Lower leg skin (tissue), 3 donors: ENCODE results near the gene ABCA4.

Experiments
- POLR2A ChIP-seq, 2 donors: fragments of 450-650 bp; IDR thresholded peaks; one replicate each; pipeline ENCODE4 v1.6.1; 2016 to 2017; ENCODE audit warnings: antibody characterized with exemption in 2 of 2, mild to moderate bottlenecking in 1 of 2, moderate library complexity in 1 of 2
- TF ChIP-seq, protein P1 (sequence below), 3 donors: fragments of 450-650 bp; IDR thresholded peaks; one replicate each; pipeline ENCODE4 v1.5.1; 2016; ENCODE audit warnings: antibody characterized with exemption in 3 of 3, mild to moderate bottlenecking in 3 of 3, moderate library complexity in 2 of 3

DNA sequence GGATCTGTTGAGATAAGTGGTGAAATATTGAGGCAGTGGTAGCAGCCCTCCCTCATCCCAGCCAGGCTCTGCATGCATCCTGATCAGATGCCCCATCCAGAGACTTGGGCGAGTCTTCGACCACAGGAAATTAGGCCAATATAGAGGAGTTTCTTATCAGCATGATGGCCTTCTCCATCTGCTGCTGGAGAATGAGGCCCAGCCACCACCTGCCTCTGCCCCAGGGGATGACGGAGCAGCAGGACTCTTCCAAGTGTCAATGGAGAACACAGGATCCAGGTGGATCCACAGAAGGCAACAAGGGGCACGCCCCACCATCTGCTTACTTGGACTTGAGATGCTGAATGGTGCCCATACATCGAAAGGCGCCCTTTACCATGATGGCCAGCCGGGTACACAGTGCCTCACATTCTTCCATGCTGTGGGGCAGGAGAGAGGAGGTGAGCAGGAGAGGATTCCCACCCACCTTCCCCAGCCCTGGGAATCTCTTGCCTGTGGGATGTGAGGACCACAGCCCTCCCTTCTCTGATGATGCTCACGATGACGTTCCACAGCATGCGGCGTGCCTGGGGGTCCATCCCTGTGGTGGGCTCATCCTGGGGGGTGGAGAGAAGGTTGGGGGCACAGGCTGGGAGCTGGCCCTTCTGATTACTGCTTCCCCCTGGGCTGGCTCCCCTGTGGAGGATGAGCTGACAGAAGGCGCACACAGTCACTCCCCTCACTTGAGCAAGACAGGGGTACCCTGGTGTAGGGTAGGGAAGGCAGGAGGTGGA lies 120.3 kb downstream of the ABCA4 start:
- TF ChIP-seq, protein P1, sequence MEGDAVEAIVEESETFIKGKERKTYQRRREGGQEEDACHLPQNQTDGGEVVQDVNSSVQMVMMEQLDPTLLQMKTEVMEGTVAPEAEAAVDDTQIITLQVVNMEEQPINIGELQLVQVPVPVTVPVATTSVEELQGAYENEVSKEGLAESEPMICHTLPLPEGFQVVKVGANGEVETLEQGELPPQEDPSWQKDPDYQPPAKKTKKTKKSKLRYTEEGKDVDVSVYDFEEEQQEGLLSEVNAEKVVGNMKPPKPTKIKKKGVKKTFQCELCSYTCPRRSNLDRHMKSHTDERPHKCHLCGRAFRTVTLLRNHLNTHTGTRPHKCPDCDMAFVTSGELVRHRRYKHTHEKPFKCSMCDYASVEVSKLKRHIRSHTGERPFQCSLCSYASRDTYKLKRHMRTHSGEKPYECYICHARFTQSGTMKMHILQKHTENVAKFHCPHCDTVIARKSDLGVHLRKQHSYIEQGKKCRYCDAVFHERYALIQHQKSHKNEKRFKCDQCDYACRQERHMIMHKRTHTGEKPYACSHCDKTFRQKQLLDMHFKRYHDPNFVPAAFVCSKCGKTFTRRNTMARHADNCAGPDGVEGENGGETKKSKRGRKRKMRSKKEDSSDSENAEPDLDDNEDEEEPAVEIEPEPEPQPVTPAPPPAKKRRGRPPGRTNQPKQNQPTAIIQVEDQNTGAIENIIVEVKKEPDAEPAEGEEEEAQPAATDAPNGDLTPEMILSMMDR (IDR thresholded peaks at IDR 0.05) = no peak
- no peak for TF ChIP-seq POLR2A (IDR thresholded peaks at IDR 0.05)
